Measurements from ENCODE around the gene CDC42BPA. TPM values are rescaled to one million over a fixed set of nuclear protein-coding genes. Genes with fewer than 3 reads are reported as not detected.
A peak's percentile ranks its signal among the peaks of the same experiment; 100 is the strongest.

CDC42BPA gene
- total and polyA plus RNA-seq, 2 of the 13 experiments (the other 11 are each of a cell fraction or from before 2014, with no cell fraction given): 6.5 to 16.0 TPM

DNA sequence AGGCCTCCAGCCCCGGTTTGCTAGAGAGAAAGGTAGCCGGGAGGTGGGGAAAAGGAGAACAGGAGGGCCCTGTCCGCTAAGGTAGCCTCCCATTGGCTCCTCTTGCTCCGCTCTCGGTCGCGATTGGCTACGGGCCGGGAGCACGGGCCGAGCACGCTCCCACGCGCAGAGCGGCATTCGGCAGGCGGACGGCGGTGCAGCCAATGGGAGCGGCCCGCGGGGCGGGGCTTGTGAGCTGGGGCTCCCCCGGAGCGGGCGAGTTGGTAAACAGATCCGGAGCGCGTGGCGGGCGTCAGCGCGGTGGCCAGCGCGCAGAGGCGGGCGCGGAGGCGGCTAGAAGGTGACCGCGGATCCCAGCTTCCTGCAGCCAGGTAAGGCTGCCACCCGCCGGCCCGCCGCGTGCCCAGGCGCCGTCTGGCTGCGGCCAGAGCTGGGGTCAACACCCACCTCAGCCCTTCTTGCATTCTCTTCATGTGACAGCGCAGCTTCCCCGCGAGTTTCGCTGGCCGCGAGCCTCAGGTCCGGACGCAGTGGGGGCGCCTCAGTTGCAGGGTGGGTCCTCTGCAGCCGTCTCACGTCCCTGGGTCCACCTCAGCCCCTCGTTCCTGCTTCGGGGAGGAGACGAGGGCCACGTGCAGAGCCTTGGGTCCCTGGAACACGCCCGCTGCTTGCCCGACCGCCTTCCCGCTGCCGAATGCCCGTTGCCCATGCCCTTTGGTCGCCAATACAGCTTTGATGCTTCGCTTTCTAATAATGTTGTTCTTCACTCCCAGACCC is 378.1 kb downstream of the CDC42BPA start, which contains the start of gene COQ8A (continued):
- TF ChIP-seq, protein P1, sequence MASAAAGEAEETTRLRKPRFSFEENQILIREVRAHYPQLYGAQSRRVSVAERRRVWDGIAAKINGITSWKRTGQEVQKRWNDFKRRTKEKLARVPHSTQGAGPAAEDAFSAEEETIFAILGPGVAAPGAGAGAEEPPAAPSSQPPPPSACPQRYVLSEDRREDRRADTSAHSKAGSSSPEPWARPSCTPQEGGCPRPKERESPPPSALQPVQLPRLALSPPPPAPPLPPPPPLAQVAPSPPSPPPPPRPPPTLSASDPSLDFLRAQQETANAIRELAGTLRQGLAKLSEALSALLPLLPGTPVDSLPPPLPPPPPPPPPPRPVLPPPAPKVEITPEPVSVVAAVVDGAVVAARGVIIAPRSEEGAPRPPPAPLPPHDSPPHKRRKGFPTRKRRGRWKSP (CRISPR knock-in tag; IDR thresholded peaks at IDR 0.05): peak; percentile 85
- TF ChIP-seq NFE2 (CRISPR knock-in tag; IDR thresholded peaks at IDR 0.05) (no peak), DMAP1 (CRISPR knock-in tag; IDR thresholded peaks at IDR 0.05) (0 out of 2 replicates have a peak, but pooled peaks have one; percentile 34), SNAI1 (CRISPR knock-in tag; IDR thresholded peaks at IDR 0.05; ENCODE audit: borderline replicate concordance) (no peak), TARDBP (CRISPR knock-in tag; IDR thresholded peaks at IDR 0.05) (peak; percentile 7; the same call in 1 of the 2 replicates), ZNF776 (CRISPR knock-in tag; IDR thresholded peaks at IDR 0.05) (peak; percentile 62; the same call in 1 of the 2 replicates), CREM (IDR thresholded peaks at IDR 0.05) (no peak), CREM (CRISPR knock-in tag; IDR thresholded peaks at IDR 0.05) (no peak), ZBTB42 (CRISPR knock-in tag; IDR thresholded peaks at IDR 0.05) (peak; percentile 57), ZKSCAN1 (IDR thresholded peaks at IDR 0.05; ENCODE audit: low read length) (no peak), HNRNPL (IDR thresholded peaks at IDR 0.05; ENCODE audit: low read depth, low read length) (peak; percentile 63; the same call in 1 of the 2 replicates), SIN3A (IDR thresholded peaks at IDR 0.05; ENCODE audit: borderline replicate concordance, low read depth, low read length) (peak; percentile 92; the same call in 1 of the 2 replicates), ZNF841 (CRISPR knock-in tag; IDR thresholded peaks at IDR 0.05; ENCODE audit: borderline replicate concordance) (peak; percentile 76; the same call in 1 of the 2 replicates), ZNF207 (IDR thresholded peaks at IDR 0.05; ENCODE audit: borderline replicate concordance) (no peak), GABPB1 (CRISPR knock-in tag; IDR thresholded peaks at IDR 0.05) (peak; percentile 68; the same call in 1 of the 2 replicates), POLR2AphosphoS5 (IDR thresholded peaks at IDR 0.05; ENCODE audit: low read depth, low read length) (peak; percentile 57), SMAD3 (CRISPR knock-in tag; IDR thresholded peaks at IDR 0.05) (peak; percentile 72; the same call in 1 of the 2 replicates), ZNF224 (CRISPR knock-in tag; IDR thresholded peaks at IDR 0.05) (peak; percentile 92)
- TF ChIP-seq, protein P2, sequence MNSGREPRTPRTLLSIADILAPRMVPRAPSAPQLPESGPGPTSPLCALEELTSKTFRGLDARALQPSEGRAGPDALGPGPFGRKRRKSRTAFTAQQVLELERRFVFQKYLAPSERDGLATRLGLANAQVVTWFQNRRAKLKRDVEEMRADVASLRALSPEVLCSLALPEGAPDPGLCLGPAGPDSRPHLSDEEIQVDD (CRISPR knock-in tag; IDR thresholded peaks at IDR 0.05; ENCODE audit: borderline replicate concordance): peak; percentile 82; the same call in 1 of the 2 replicates
- TF ChIP-seq, protein P3, sequence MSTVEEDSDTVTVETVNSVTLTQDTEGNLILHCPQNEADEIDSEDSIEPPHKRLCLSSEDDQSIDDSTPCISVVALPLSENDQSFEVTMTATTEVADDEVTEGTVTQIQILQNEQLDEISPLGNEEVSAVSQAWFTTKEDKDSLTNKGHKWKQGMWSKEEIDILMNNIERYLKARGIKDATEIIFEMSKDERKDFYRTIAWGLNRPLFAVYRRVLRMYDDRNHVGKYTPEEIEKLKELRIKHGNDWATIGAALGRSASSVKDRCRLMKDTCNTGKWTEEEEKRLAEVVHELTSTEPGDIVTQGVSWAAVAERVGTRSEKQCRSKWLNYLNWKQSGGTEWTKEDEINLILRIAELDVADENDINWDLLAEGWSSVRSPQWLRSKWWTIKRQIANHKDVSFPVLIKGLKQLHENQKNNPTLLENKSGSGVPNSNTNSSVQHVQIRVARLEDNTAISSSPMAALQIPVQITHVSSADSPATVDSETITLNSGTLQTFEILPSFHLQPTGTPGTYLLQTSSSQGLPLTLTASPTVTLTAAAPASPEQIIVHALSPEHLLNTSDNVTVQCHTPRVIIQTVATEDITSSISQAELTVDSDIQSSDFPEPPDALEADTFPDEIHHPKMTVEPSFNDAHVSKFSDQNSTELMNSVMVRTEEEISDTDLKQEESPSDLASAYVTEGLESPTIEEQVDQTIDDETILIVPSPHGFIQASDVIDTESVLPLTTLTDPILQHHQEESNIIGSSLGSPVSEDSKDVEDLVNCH (CRISPR knock-in tag; IDR thresholded peaks at IDR 0.05): no peak
- TF ChIP-seq, protein P4, sequence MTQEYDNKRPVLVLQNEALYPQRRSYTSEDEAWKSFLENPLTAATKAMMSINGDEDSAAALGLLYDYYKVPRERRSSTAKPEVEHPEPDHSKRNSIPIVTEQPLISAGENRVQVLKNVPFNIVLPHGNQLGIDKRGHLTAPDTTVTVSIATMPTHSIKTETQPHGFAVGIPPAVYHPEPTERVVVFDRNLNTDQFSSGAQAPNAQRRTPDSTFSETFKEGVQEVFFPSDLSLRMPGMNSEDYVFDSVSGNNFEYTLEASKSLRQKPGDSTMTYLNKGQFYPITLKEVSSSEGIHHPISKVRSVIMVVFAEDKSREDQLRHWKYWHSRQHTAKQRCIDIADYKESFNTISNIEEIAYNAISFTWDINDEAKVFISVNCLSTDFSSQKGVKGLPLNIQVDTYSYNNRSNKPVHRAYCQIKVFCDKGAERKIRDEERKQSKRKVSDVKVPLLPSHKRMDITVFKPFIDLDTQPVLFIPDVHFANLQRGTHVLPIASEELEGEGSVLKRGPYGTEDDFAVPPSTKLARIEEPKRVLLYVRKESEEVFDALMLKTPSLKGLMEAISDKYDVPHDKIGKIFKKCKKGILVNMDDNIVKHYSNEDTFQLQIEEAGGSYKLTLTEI (CRISPR knock-in tag; conservative IDR thresholded peaks at IDR 0.05): no peak
- TF ChIP-seq, protein P5, sequence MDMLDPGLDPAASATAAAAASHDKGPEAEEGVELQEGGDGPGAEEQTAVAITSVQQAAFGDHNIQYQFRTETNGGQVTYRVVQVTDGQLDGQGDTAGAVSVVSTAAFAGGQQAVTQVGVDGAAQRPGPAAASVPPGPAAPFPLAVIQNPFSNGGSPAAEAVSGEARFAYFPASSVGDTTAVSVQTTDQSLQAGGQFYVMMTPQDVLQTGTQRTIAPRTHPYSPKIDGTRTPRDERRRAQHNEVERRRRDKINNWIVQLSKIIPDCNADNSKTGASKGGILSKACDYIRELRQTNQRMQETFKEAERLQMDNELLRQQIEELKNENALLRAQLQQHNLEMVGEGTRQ (IDR thresholded peaks at IDR 0.05; ENCODE audit: low read depth, low read length): no peak
- TF ChIP-seq, protein P5 (CRISPR knock-in tag; IDR thresholded peaks at IDR 0.05; ENCODE audit: borderline replicate concordance): no peak
